Activated naive CD4-positive, alpha-beta T cell treated with anti-CD3 and anti-CD28 coated beads, Interleukin-2, amount 10 ng/mL, durations not matched to agents 7 days and 5 days (primary cell): ENCODE measurements around the gene RPTOR.

Source experiments
- CTCF ChIA-PET: fragments of 350-600 bp; sonication (Branson Sonifier 250); formaldehyde crosslinking; loops from one replicate; lab custom pipeline; 2021; ENCODE audit warnings: antibody characterized with exemption; lab: Charles Lee
- DNase-seq: peaks from one replicate; pipeline ENCODE4 v3.0.0-alpha.2; 2020
- H3K27ac Mint-ChIP-seq: one replicate; pipeline ENCODE4 v1.8.0; 2021; ENCODE audit warnings: mild to moderate bottlenecking, moderate library complexity, mixed read lengths
- H3K27me3 Mint-ChIP-seq: one replicate; pipeline ENCODE4 v1.8.0; 2021; ENCODE audit warnings: mild to moderate bottlenecking, mixed read lengths
- H3K36me3 Mint-ChIP-seq: one replicate; pipeline ENCODE4 v1.8.0; 2021; ENCODE audit warnings: mixed read lengths
- H3K4me1 Mint-ChIP-seq: one replicate; pipeline ENCODE4 v1.8.0; 2021; ENCODE audit warnings: mixed read lengths
- H3K4me3 Mint-ChIP-seq: one replicate; pipeline ENCODE4 v1.8.0; 2021; ENCODE audit warnings: mild to moderate bottlenecking, moderate library complexity, mixed read lengths
- H3K9me3 Mint-ChIP-seq: one replicate; pipeline ENCODE4 v1.8.0; 2021; ENCODE audit warnings: mixed read lengths

RPTOR gene

DNA sequence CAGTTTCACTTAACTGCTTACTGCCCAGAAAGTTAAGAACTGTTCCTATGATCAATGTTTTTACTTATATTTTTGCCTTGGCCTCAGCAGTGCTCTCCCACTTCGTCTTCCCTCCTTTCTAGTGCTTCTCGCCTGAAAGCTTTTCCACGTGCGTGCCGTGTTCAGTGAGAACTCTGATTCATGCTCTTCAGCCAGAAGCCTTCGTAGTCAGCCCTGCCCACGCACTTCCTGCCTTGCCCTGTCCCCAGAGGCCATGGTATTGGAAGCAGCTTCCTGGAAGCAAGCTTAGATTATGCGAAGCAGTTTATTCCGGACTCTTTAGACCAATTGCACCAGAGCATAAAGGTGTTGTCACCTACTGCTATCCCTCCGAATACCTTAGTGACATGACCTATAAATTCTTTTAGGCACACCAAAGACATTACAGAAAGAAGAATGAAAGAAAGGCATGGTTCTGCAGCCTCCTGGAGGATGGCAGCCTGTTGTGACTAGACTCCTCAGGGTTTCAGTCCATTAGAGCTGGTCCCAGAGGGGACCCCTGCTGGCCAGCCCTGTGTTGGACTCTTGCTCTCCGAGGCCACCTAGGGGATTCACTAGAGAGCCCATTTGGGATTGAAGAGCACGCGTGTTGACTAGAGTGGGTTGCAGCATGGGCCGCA is 105.2 kb downstream of the RPTOR start:
- H3K36me3 Mint-ChIP-seq = peaks cover 58% of the 10 kb centered on the region
- H3K27me3 Mint-ChIP-seq = no peaks in the 10 kb centered on the region
- peak overlapping the region; percentile 94 for H3K27ac Mint-ChIP-seq
- H3K4me1 Mint-ChIP-seq = peaks cover 73% of the 10 kb centered on the region
- DNase-seq = peak; percentile 71
- H3K4me3 Mint-ChIP-seq = peak overlapping the region; percentile 19
- CTCF ChIA-PET = interaction anchor here (1.0 to 2.3 kb wide), 3 partner anchors 10 to 44 kb away, joined by 3 to 6 read pairs (median 4); no protein-coding TSS in a partner anchor
- peaks cover 15% of the 10 kb centered on the region for H3K9me3 Mint-ChIP-seq

DNA sequence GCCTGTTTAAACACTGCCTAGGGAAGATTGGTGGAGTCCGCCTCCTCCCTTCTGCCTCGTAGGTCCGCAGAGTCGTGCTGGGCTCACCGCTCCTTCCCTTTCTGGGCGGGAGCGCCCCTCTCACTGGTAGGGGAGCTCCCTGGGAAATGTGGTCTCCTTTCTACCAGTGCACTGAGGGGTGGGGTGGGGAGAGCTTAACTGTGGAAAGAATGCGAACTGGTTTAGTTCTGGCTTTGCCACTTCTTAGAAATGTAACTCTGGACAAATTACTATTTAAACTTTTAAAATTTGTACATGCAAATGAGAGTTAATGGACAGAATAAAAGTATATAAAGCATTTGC is 105.7 kb downstream of the RPTOR start:
- H3K27ac Mint-ChIP-seq = no peak overlapping the region
- H3K4me1 Mint-ChIP-seq = peaks cover 70% of the 10 kb centered on the region
- no peaks in the 10 kb centered on the region for H3K27me3 Mint-ChIP-seq
- peaks cover 15% of the 10 kb centered on the region for H3K9me3 Mint-ChIP-seq
- peaks cover 54% of the 10 kb centered on the region for H3K36me3 Mint-ChIP-seq
- DNase-seq = no peak
- no peak overlapping the region for H3K4me3 Mint-ChIP-seq
- CTCF ChIA-PET = interaction anchor here (1.0 to 2.3 kb wide), 3 partner anchors 10 to 45 kb away, joined by 3 to 6 read pairs (median 4); no protein-coding TSS in a partner anchor

DNA sequence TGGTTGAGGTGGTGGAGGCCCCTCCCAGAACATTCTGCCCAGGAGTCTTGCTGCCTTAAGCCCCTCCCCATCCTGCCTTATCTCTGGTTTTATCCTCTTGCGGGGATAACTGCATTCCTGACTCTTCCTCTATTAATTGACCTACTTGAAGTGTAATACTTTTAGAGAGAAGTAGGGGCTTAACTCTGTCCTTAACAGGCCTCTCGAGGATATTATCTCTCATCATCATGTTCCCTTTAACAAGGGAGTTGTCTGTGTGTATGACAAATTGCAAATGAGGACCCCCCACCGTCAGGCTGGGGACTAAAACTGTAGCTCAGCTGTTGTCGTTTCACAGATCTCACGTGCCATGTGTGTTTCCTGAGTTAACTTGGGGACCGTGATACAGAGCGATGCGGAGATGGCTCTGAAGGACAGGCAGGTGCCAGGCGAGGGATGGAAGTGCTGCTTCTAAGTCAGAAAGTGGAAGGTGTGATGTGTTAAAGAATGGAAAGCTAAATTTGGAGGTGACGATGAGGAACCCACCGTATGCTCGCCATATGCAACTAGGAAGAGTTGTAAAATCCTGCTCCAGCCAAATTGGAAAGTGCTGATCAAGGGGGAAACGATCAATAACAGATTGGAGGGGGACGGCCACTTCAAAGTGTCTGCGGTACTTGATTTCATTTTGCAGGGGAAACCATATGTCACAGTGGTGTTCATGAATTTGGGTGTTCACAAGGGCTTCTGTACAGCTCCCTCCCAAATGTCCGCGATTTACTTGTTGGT is 106.3 kb downstream of the RPTOR start:
- peaks cover 20% of the 10 kb centered on the region for H3K9me3 Mint-ChIP-seq
- CTCF ChIA-PET = interaction anchor here (2.3 kb wide), 1 partner anchor 45 kb away, joined by 6 read pairs; no protein-coding TSS in a partner anchor
- H3K27me3 Mint-ChIP-seq = no peaks in the 10 kb centered on the region
- H3K4me3 Mint-ChIP-seq = no peak overlapping the region
- H3K36me3 Mint-ChIP-seq = peaks cover 53% of the 10 kb centered on the region
- DNase-seq = no peak
- peaks cover 64% of the 10 kb centered on the region for H3K4me1 Mint-ChIP-seq
- peak overlapping the region; percentile 72 for H3K27ac Mint-ChIP-seq

DNA sequence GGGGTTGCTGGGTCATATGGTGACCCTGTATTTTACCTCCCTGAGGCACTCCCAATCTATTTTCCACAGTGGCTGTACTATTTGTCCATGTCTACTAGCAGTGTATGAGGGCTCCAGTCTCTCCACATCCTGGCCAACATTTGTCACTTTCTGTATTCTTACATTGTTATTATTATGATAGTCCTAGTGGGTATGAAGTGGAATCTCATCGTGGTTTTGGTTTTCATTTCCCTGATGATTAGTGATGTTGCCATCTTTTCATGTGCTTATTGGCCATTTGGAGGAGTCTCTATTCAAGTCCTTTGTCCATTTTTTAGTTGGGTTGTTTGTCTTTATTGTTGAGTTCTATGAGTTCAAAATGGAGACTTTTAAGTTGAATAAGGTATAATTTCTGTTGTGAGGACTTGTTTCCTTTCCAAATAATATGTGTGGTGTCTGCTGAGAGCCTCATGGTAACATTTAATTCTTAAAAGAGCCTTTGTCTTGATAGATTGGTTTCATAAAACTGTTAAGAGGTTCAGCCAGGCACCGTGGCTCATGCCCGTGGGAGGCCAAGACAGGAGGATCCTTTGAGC is 108.2 kb downstream of the RPTOR start:
- Mint-ChIP-seq H3K36me3 (peaks cover 55% of the 10 kb centered on the region), H3K27ac (peak overlapping the region; percentile 49), H3K27me3 (no peaks in the 10 kb centered on the region), H3K9me3 (peaks cover 28% of the 10 kb centered on the region), H3K4me3 (no peak overlapping the region), H3K4me1 (peaks cover 51% of the 10 kb centered on the region)
- no peak for DNase-seq
- CTCF ChIA-PET = no interaction called here

DNA sequence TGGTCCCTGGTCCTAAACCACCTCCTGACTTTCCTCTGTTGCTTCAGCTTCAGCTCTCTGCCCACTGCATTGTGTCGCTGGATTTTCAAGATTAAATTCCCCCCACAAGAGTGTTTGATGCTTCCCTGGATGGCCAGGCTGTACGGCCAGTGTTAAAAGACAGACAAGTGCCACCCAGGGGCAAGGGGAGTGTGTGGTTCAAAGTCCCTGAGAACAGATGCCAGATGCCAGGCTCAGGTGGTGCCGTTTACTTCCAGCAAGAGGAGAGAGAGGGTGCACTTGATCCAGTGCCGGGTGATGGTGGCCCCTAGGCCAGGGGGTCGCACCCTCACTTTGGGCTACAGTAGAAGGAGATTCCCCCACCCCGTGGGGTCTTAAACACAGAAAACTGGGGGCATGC is 109.2 kb downstream of the RPTOR start:
- peaks cover 36% of the 10 kb centered on the region for H3K9me3 Mint-ChIP-seq
- no peak overlapping the region for H3K27ac Mint-ChIP-seq
- H3K36me3 Mint-ChIP-seq = peaks cover 61% of the 10 kb centered on the region
- H3K4me1 Mint-ChIP-seq = peaks cover 43% of the 10 kb centered on the region
- H3K4me3 Mint-ChIP-seq = no peak overlapping the region
- H3K27me3 Mint-ChIP-seq = no peaks in the 10 kb centered on the region
- DNase-seq = no peak
- CTCF ChIA-PET = no interaction called here

DNA sequence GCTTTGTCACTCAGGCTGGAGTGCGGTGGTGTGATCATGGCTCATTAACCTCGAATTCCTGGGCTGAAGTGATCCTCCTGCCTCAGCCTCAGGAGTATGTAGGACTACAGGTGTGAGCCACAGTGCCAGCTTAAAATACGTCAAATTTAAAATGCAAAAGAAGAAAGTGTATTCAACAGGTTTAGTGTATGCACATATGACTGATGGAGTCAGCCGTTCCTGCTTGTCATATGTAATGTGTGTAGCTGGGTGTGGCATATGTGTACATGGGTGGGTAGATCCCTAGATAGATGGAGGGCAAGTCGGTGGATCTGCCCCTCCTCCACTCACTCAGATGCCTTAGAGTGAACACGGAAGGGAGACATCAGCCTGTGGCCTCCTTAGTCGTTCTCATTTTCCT is 111.0 kb downstream of the RPTOR start:
- CTCF ChIA-PET = interaction anchor here (0.7 to 1.1 kb wide), 2 partner anchors 26 to 311 kb away, joined by 3 read pairs; no protein-coding TSS in a partner anchor
- peaks cover 33% of the 10 kb centered on the region for H3K9me3 Mint-ChIP-seq
- H3K4me1 Mint-ChIP-seq = peaks cover 33% of the 10 kb centered on the region

DNA sequence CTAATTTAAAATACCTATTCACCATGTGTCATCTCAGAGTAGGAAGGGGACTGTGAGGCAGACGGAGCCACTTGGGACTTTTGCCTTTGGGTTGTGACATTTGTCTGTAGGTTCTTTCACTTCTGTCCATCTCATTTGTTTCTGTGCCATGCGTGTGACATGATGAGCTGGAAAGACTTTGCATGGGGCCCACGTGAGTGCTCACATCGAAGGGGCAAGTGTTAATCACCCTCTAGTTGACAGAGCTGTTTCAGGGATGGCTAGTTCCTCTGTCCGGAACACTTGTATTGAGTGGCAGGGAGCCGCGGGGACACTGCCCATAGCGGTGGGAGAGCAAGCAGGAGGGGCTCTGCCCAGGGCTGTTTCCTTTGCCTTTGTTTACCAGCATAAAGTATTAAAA is 112.0 kb downstream of the RPTOR start:
- Mint-ChIP-seq H3K27ac (no peak overlapping the region), H3K9me3 (peaks cover 30% of the 10 kb centered on the region), H3K27me3 (no peaks in the 10 kb centered on the region), H3K36me3 (peaks cover 56% of the 10 kb centered on the region), H3K4me1 (peaks cover 30% of the 10 kb centered on the region), H3K4me3 (no peak overlapping the region)
- CTCF ChIA-PET = no interaction called here
- DNase-seq = no peak

More for the DNA sequence above, 111.0 kb downstream of the RPTOR start:
- Mint-ChIP-seq H3K36me3 (peaks cover 59% of the 10 kb centered on the region), H3K4me3 (no peak overlapping the region), H3K27me3 (no peaks in the 10 kb centered on the region), H3K27ac (no peak overlapping the region)
- DNase-seq = no peak

DNA sequence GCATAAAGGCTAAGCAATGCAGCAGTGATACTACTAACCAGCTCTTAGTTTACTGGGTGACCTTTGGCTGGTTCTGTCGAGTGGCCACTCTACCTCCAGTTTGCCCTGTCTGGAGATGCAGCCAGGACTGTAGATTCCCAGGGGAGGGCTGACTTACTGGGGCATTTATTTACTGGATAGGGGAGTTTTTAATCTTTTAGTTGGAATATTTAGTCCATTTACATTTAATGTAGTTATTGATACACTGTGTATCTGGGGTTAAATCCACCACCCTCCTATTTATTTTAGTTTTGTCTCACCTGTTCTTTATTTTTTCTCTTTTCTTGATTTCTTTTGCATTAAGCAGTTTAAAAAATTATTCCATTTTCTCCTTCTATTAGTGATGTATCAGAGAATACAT is 112.9 kb downstream of the RPTOR start:
- H3K36me3 Mint-ChIP-seq = peaks cover 60% of the 10 kb centered on the region

DNA sequence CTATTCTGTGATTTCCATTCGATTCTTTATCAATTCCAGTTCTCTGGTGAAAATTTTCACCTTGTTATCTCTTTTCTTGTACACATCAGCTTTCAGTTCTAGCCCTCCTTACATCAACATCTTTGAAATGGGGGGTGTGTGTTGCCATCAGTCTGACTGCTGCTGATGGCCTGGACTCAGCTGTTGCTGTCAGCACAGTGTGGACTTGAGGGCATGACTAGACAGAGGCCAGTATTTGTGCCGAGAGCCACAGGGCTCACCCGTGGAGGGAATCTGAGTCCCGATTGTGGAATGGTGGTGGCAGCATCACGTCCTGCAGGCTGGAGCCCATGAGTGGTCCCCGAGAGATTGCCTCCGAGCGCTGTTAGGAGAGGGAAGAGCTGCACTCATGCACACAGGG is 114.2 kb downstream of the RPTOR start:
- H3K4me3 Mint-ChIP-seq = no peak overlapping the region
- DNase-seq = no peak
- H3K4me1 Mint-ChIP-seq = peaks cover 41% of the 10 kb centered on the region
- peaks cover 58% of the 10 kb centered on the region for H3K36me3 Mint-ChIP-seq
- H3K9me3 Mint-ChIP-seq = peaks cover 25% of the 10 kb centered on the region
- CTCF ChIA-PET = no interaction called here
- no peak overlapping the region for H3K27ac Mint-ChIP-seq
- no peaks in the 10 kb centered on the region for H3K27me3 Mint-ChIP-seq

More for the DNA sequence above, 112.9 kb downstream of the RPTOR start:
- Mint-ChIP-seq H3K27me3 (no peaks in the 10 kb centered on the region), H3K4me1 (peaks cover 34% of the 10 kb centered on the region), H3K27ac (no peak overlapping the region), H3K9me3 (peaks cover 27% of the 10 kb centered on the region), H3K4me3 (no peak overlapping the region)
- DNase-seq = no peak
- CTCF ChIA-PET = no interaction called here

DNA sequence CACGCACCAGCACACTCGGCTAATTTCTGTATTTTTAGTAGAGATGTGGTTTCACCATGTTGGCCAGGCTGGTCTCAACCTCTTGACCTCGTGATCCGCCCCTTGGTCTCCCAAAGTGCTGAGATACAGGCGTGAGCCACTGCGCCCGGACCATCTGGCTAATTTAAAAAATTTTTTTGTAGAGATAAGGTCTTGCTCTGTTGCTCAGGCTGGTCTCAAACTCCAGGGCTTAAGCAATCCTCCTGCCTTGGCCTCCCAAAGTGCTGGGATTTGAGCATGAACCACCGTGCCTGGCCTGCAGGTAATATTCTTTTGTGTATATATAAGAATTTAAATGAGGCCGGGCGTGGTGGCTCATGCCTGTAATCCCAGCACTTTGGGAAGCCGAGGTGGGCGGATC is 115.0 kb downstream of the RPTOR start:
- H3K36me3 Mint-ChIP-seq = peaks cover 53% of the 10 kb centered on the region
- no peaks in the 10 kb centered on the region for H3K27me3 Mint-ChIP-seq
- peaks cover 48% of the 10 kb centered on the region for H3K4me1 Mint-ChIP-seq
- H3K4me3 Mint-ChIP-seq = no peak overlapping the region
- CTCF ChIA-PET = interaction anchor here (1.4 kb wide), 1 partner anchor 10 kb away, joined by 4 read pairs; no protein-coding TSS in a partner anchor
- no peak for DNase-seq
- no peak overlapping the region for H3K27ac Mint-ChIP-seq
- H3K9me3 Mint-ChIP-seq = peaks cover 23% of the 10 kb centered on the region

DNA sequence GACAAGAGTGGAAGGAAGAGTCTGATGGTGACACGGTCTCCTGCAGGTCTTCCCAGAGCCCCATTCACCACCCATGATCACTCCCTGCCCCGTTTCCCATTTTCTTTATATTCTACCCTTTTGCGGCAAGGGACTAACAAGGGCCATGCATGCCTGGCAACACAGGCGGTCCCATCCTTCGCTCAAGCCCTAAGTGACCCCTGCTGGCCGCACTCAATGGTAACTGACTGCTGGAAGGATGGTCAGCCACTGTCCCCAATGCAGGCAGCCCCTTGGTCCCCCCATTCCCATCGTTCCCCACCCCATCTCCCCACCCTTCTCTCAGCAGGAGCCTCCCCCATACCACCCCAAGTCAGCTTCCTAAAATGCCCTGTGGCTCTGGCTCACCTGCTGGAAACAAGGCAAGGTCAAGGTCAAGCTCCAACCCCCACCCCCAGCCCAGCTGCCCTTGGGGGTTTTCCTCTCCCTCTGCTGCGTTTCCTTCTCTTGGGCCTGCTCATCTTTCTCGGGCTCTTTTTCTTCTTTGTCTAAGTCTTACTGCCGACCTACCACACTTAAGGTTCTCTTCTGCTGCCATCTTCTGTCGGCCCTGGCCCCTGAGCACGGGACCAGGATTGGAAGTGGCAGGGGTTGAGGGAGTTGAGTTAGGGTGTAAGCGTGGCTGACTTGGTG is 116.0 kb downstream of the RPTOR start:
- CTCF ChIA-PET = interaction anchor here (1.4 kb wide), 1 partner anchor 11 kb away, joined by 4 read pairs; no protein-coding TSS in a partner anchor
- peaks cover 57% of the 10 kb centered on the region for H3K4me1 Mint-ChIP-seq
- H3K9me3 Mint-ChIP-seq = peaks cover 20% of the 10 kb centered on the region

DNA sequence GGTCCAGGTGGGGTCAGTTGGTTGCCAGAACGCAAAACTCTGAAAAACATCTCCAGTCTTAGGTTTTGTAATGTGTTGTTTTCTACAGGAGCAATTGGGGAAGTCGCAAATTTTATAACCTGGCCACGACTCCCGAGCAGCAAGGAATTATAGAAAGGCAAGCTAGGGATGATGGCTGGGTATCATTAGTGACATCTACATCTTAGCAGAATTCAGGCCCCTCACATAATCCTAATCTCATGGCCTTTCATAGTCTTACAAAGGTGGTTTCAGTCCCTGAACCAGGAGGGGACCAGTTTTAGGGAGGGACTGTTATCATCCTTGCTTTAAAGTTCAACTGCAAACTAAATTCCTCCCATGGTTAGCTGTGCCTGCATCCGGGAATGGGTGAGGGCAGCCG is 117.9 kb downstream of the RPTOR start:
- Mint-ChIP-seq H3K36me3 (peaks cover 49% of the 10 kb centered on the region), H3K27me3 (no peaks in the 10 kb centered on the region), H3K4me3 (no peak overlapping the region), H3K27ac (peak overlapping the region; percentile 95), H3K9me3 (peaks cover 14% of the 10 kb centered on the region), H3K4me1 (peaks cover 72% of the 10 kb centered on the region)
- CTCF ChIA-PET = no interaction called here
- DNase-seq = no peak

More for the DNA sequence above, 116.0 kb downstream of the RPTOR start:
- H3K4me3 Mint-ChIP-seq = no peak overlapping the region
- H3K36me3 Mint-ChIP-seq = peaks cover 48% of the 10 kb centered on the region
- no peaks in the 10 kb centered on the region for H3K27me3 Mint-ChIP-seq
- DNase-seq = no peak
- H3K27ac Mint-ChIP-seq = peak overlapping the region; percentile 3

DNA sequence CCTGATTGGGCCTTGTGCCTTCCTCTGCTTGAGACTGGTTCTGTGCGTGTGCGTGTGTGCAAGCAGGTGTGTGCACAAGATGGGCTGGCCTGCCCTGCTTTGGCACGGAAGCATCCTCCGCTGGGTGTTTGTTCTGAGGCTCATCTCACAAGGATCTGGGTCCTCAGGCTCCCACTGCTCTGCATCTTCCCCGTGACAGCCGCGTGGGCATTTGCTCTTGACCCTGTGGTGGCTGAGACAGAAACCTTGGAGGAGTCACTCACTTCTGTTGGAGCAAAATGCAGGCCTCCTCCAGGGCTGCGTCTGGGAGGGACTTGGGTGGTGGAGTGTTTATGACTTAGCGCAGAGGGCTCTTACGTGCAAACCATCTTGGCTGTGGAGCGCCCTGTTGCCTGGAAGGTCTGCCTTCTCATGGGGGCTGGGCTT is 119.2 kb downstream of the RPTOR start:
- Mint-ChIP-seq H3K36me3 (peaks cover 45% of the 10 kb centered on the region), H3K9me3 (peaks cover 2% of the 10 kb centered on the region), H3K27ac (peak overlapping the region; percentile 95), H3K27me3 (no peaks in the 10 kb centered on the region), H3K4me3 (peak overlapping the region; percentile 70), H3K4me1 (peaks cover 82% of the 10 kb centered on the region)
- CTCF ChIA-PET = interaction anchor here (0.6 kb wide), 1 partner anchor 64 kb away, joined by 3 read pairs; no protein-coding TSS in a partner anchor
- DNase-seq = peak; percentile 73
